HG03103 (cell line): ENCODE data around the gene PTBP1.

ENCODE experiments used
- ATAC-seq: cut with Tn5 transposase; IDR thresholded peaks from one replicate; pipeline ENCODE4 v1.9.1; 2021; ENCODE audit warnings: low read depth; ENCODE audit not compliant: unreplicated experiment

The PTBP1 gene

GRCh38 chr19:795691-796581, 1.3 kb upstream of the PTBP1 start:
- ATAC-seq: no peak

- ATAC-seq: peak; percentile 32
Observed at GRCh38 chr19:797528-798414, 519 bp downstream of the PTBP1 start.

GRCh38 chr19:798415-799075, 1.3 kb downstream of the PTBP1 start:
- no peak for ATAC-seq

GRCh38 chr19:799076-799881, 2.0 kb downstream of the PTBP1 start:
- no peak for ATAC-seq

GRCh38 chr19:800360-801029, 3.2 kb downstream of the PTBP1 start:
- ATAC-seq: no peak

GRCh38 chr19:801030-801860, 4.0 kb downstream of the PTBP1 start:
- ATAC-seq: no peak

- no peak for ATAC-seq
Observed at GRCh38 chr19:801861-802497, 4.7 kb downstream of the PTBP1 start.

- no peak for ATAC-seq
Observed at GRCh38 chr19:802498-803098, 5.3 kb downstream of the PTBP1 start.

GRCh38 chr19:803099-803561, 5.9 kb downstream of the PTBP1 start:
- ATAC-seq: no peak

GRCh38 chr19:803686-804418, 6.6 kb downstream of the PTBP1 start:
- no peak for ATAC-seq

- ATAC-seq: no peak
Observed at GRCh38 chr19:804419-805165, 7.3 kb downstream of the PTBP1 start.

- ATAC-seq: no peak
Observed at GRCh38 chr19:805166-805551, 7.9 kb downstream of the PTBP1 start.

GRCh38 chr19:805600-806550, 8.6 kb downstream of the PTBP1 start:
- ATAC-seq: no peak

- no peak for ATAC-seq
Observed at GRCh38 chr19:806815-807421, 9.7 kb downstream of the PTBP1 start.
